CD8-positive, alpha-beta memory T cell (primary cell): ENCODE results near the gene LHB. TPM values are rescaled to one million over a fixed set of nuclear protein-coding genes. Genes with fewer than 3 reads are reported as not detected.
"Not testable (repeated sequence)": the region's sequence is repeated elsewhere in the genome, so short reads cannot be mapped to it uniquely, and the experiment has no call there.

ENCODE experiments used
- CTCF ChIA-PET: fragments of 350-600 bp; sonication (Branson Sonifier 250); formaldehyde crosslinking; loops from one replicate; lab custom pipeline; 2021; ENCODE audit warnings: antibody characterized with exemption; lab: Charles Lee
- POLR2A ChIA-PET: fragments of 350-600 bp; sonication (Branson Sonifier 250); formaldehyde crosslinking; loops from one replicate; lab custom pipeline; 2021; ENCODE audit warnings: antibody characterized with exemption; lab: Charles Lee
- DNase-seq, 5 donors: peaks; one replicate each; pipeline versions ENCODE4 v3.0.0 to v3.0.0-alpha.2; 2020 to 2022; ENCODE audit warnings: mixed read lengths in 1 of 5
- H3K27ac ChIP-seq: one replicate; pipeline ENCODE4 v1.7.0; 2013; ENCODE audit warnings: low read depth, mild to moderate bottlenecking, low read length, moderate library complexity
- H3K27me3 ChIP-seq: 2 replicates; pipeline ENCODE4 v1.7.0; 2013; ENCODE audit warnings: low read length, mild to moderate bottlenecking; ENCODE audit not compliant: insufficient read depth, poor library complexity, severe bottlenecking
- H3K36me3 ChIP-seq: 2 replicates; pipeline ENCODE4 v1.7.0; 2013; ENCODE audit warnings: mild to moderate bottlenecking, low read length, moderate library complexity; ENCODE audit not compliant: insufficient read depth
- H3K4me1 ChIP-seq: 2 replicates; pipeline ENCODE4 v1.7.0; 2013; ENCODE audit warnings: mild to moderate bottlenecking, low read length, moderate library complexity; ENCODE audit not compliant: insufficient read depth
- H3K4me3 ChIP-seq: 2 replicates; pipeline ENCODE4 v1.7.0; 2013; ENCODE audit warnings: mild to moderate bottlenecking, low read length
- H3K9me3 ChIP-seq: 2 replicates; pipeline ENCODE4 v1.7.0; 2013; ENCODE audit warnings: mild to moderate bottlenecking, low read length
- H3K27ac Mint-ChIP-seq, 8 donors: one replicate each; pipeline ENCODE4 v1.8.0; 2020 to 2021; ENCODE audit warnings: mixed read lengths in 8 of 8, mild to moderate bottlenecking in 6 of 8, inconsistent platforms in 3 of 8, moderate library complexity in 3 of 8
- H3K27me3 Mint-ChIP-seq, 2 donors: one replicate each; pipeline ENCODE4 v1.8.0; 2020 to 2021; ENCODE audit warnings: mixed read lengths in 2 of 2, mild to moderate bottlenecking in 1 of 2, moderate library complexity in 1 of 2
- H3K36me3 Mint-ChIP-seq, 3 donors: one replicate each; pipeline ENCODE4 v1.8.0; 2020 to 2021; ENCODE audit warnings: mixed read lengths in 3 of 3, inconsistent platforms in 1 of 3, mild to moderate bottlenecking in 1 of 3
- H3K4me1 Mint-ChIP-seq, 3 donors: one replicate each; pipeline ENCODE4 v1.8.0; 2020 to 2021; ENCODE audit warnings: mixed read lengths in 3 of 3, inconsistent platforms in 1 of 3, mild to moderate bottlenecking in 1 of 3
- H3K4me3 Mint-ChIP-seq, 7 donors: one replicate each; pipeline ENCODE4 v1.8.0; 2020 to 2021; ENCODE audit warnings: mixed read lengths in 7 of 7, mild to moderate bottlenecking in 6 of 7, moderate library complexity in 4 of 7, inconsistent platforms in 2 of 7
- H3K9me3 Mint-ChIP-seq, 5 donors: one replicate each; pipeline ENCODE4 v1.8.0; 2020 to 2022; ENCODE audit warnings: mixed read lengths in 5 of 5, mild to moderate bottlenecking in 3 of 5, moderate library complexity in 2 of 5, inconsistent platforms in 1 of 5
- polyA plus RNA-seq: library from polyadenylated mRNA; unstranded; fragments of 300-500 nt; fragmentation: Illumina TruSeq; gene quantifications from one replicate; pipeline ENCODE4 v1.2.3, GENCODE V29; 2021
- total RNA-seq, 2 experiments: library from RNA; stranded (reverse); gene quantifications; one replicate each; pipeline ENCODE4 v1.2.3, GENCODE V29; 2021

The LHB gene
- total and polyA plus RNA-seq, 3 experiments from 2014 or later, result not detected

DNA sequence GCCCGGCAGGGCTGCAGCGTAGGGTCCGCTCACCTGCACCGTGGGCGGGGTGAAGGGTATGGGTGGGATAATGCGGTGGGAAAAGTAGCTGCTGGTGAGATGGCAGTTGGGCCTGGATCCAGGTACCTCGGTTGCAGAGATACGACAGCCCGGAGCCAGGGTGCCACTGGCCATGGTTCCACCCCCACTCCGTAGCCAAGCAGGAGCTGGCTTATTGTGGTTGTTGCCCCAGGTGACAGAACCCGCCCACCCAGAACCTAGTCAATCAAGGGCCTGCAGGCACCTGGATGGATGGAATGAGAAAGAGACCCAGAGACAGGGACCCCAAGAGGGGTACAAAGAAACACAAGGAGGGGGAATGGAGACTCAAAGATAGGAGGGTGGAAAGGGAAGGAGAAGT, 3.5 kb upstream of the LHB start:
- H3K27me3 ChIP-seq, result no peaks in the 10 kb centered on the region
- H3K4me3 ChIP-seq, result no peak overlapping the region
- peak overlapping the region in 2 of 8 donors; percentile 40 to 68 for H3K27ac Mint-ChIP-seq
- peaks cover 6% of the 10 kb centered on the region for H3K4me1 ChIP-seq
- DNase-seq, result no peak
- H3K9me3 ChIP-seq, result no peaks in the 10 kb centered on the region
- H3K36me3 ChIP-seq, result no peaks in the 10 kb centered on the region
- H3K27ac ChIP-seq, result no peak overlapping the region
- POLR2A ChIA-PET, result interaction anchor here (0.8 kb wide), 1 partner anchor 27 kb away, joined by 4 read pairs; the partner anchor contains the start of genes GYS1 and RUVBL2
- H3K27me3 Mint-ChIP-seq, result peaks cover 0 to 3% of the 10 kb centered on the region in 2 donors
- H3K4me1 Mint-ChIP-seq, result peaks cover 21 to 42% (median 23%) of the 10 kb centered on the region in 3 donors
- H3K9me3 Mint-ChIP-seq, result no peaks in the 10 kb centered on the region
- peak overlapping the region in 5 of 7 donors; percentile 46 to 90 (median 57) for H3K4me3 Mint-ChIP-seq
- CTCF ChIA-PET, result no interaction called here
- peaks cover 0 to 3% (median 0%) of the 10 kb centered on the region in 3 donors for H3K36me3 Mint-ChIP-seq

DNA sequence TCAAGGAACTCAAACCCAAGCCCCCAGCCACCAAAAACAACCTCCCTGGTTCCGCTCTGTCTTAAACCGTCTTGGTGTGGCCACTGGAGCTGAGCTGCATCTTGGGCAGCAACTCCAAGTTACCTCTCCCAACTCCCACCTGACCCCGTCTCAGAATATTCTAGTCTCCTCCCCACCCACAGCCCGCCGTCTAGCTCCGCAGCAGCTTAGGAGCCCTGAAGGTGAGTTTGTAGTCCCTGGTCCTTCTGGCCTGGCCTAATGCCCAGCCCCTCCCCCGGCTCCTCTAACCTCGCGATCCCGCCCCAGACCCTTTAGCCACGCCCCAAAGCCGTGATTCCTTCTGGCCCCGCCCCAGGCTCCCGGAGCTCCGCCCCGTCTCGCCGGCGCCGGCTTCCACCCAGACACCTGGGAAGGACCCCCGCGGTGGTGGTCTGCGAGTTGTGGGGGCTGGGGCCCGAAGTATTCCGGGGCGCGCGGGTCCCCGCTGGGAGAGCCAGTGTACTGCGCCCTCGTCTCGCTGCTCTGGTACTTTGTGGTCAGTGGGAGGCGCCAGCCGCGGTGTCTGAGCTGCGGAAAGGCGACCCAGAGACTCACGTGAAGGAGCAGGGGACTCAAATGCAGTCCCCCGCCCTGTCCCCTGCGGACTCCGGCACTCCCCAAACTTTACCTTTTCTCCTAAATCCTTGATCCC, 2.5 kb upstream of the LHB start:
- DNase-seq, result peak; percentile 47 to 74 (median 61)
- Histone ChIP-seq H3K27me3 (no peaks in the 10 kb centered on the region), H3K36me3 (no peaks in the 10 kb centered on the region), H3K27ac (no peak overlapping the region), H3K4me3 (peak overlapping the region; percentile 61), H3K4me1 (peaks cover 6% of the 10 kb centered on the region), H3K9me3 (no peaks in the 10 kb centered on the region)
- ChIA-PET CTCF (interaction anchor here (0.7 to 3.4 kb wide), 5 partner anchors 20 to 87 kb away, joined by 3 to 25 read pairs (median 10); partner anchors contain the start of genes GYS1 and RUVBL2), POLR2A (interaction anchor here (0.8 to 1.6 kb wide), 2 partner anchors 26 kb away, joined by 4 to 10 read pairs; partner anchors contain the start of genes GYS1 and RUVBL2)
- Mint-ChIP-seq H3K4me1 (peaks cover 21 to 42% (median 23%) of the 10 kb centered on the region in 3 donors), H3K9me3 (no peaks in the 10 kb centered on the region), H3K36me3 (peaks cover 0 to 7% (median 0%) of the 10 kb centered on the region in 3 donors), H3K27ac (peak overlapping the region in 6 of 8 donors; percentile 40 to 93 (median 84)), H3K4me3 (peak overlapping the region; percentile 77 to 94 (median 89)), H3K27me3 (no peaks in the 10 kb centered on the region)

GRCh38 chr19:49018388-49019241, 1.7 kb upstream of the LHB start:
- Mint-ChIP-seq H3K4me3 (peak overlapping the region; percentile 77 to 94 (median 89)), H3K4me1 (peaks cover 21 to 42% (median 23%) of the 10 kb centered on the region in 3 donors), H3K36me3 (peaks cover 0 to 14% (median 0%) of the 10 kb centered on the region in 3 donors), H3K27ac (peak overlapping the region in 6 of 8 donors; percentile 40 to 93 (median 84))
- POLR2A ChIA-PET, result interaction anchor here (1.2 to 1.6 kb wide), 2 partner anchors 25 to 452 kb away, joined by 3 to 10 read pairs; partner anchors contain the start of genes GYS1 and RUVBL2
- not testable (repeated sequence) for H3K4me1 ChIP-seq, H3K36me3 ChIP-seq, H3K9me3 ChIP-seq, H3K27me3 Mint-ChIP-seq, H3K27ac ChIP-seq, H3K9me3 Mint-ChIP-seq, H3K27me3 ChIP-seq
- CTCF ChIA-PET, result interaction anchor here (0.7 to 3.4 kb wide), 8 partner anchors 10 to 88 kb away, joined by 3 to 25 read pairs (median 6); partner anchors contain the start of genes FTL, GYS1 and RUVBL2
- peak overlapping the region; percentile 61 for H3K4me3 ChIP-seq
- DNase-seq, result peak in 3 of 5 donors; percentile 16 to 36 (median 29)

GRCh38 chr19:49017666-49018351, 918 bp upstream of the LHB start:
- POLR2A ChIA-PET, result interaction anchor here (0.5 to 1.6 kb wide), 4 partner anchors 24 to 749 kb away, joined by 3 to 10 read pairs (median 3); partner anchors contain the start of genes AP2A1, GYS1 and RUVBL2
- CTCF ChIA-PET, result interaction anchor here (0.8 to 3.4 kb wide), 7 partner anchors 9 to 52 kb away, joined by 3 to 25 read pairs (median 10); partner anchors contain the start of genes FTL, GYS1 and RUVBL2
- peak overlapping the region; percentile 77 to 94 (median 89) for H3K4me3 Mint-ChIP-seq

DNA sequence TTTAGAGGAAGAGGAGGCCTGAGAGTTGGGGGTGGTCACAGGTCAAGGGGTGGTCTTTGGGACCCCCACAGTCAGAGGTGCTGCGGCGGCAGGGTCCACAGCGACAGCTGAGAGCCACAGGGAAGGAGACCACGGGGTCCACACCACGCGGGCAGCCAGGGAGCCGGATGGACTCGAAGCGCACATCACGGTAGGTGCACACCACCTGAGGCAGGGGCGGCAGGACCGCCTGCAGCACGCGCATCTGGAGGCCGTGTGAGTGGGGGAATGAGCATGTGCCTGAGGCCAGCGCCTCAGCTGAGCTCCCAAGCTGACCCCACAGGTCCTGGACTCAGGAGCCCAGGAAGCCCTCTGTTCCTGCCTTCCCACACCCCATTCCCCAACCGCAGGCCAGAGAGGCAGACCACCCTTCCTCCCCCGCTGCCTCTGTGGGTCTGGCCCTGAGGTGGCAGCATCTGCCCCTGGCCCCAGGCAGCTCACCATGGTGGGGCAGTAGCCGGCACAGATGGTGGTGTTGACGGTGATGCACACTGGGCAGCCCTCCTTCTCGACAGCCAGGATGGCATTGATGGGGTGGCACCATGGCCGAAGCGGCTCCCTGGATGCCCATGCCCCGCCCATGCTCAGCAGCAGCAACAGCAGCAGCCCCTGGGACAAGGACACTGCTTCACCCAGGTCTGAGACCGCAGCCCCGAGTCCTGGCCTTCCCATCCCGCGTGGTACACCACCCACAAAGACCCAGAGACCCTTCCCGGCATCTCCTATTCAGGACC, 638 bp downstream of the LHB start:
- peaks cover 0 to 28% (median 0%) of the 10 kb centered on the region in 3 donors for H3K36me3 Mint-ChIP-seq
- H3K4me1 Mint-ChIP-seq, result peaks cover 18 to 39% (median 22%) of the 10 kb centered on the region in 3 donors
- no peaks in the 10 kb centered on the region for H3K9me3 Mint-ChIP-seq
- peak overlapping the region in 3 of 7 donors; percentile 9 to 32 (median 28) for H3K4me3 Mint-ChIP-seq
- POLR2A ChIA-PET, result no interaction called here
- peak overlapping the region in 1 of 8 donors; percentile 78 for H3K27ac Mint-ChIP-seq
- Histone ChIP-seq H3K36me3 (no peaks in the 10 kb centered on the region), H3K4me1 (peaks cover 6% of the 10 kb centered on the region), H3K27me3 (no peaks in the 10 kb centered on the region), H3K4me3 (no peak overlapping the region), H3K27ac (no peak overlapping the region), H3K9me3 (no peaks in the 10 kb centered on the region)
- no peaks in the 10 kb centered on the region for H3K27me3 Mint-ChIP-seq
- CTCF ChIA-PET, result interaction anchor here (1.2 kb wide), 1 partner anchor 23 kb away, joined by 3 read pairs; the partner anchor contains the start of genes GYS1 and RUVBL2
- DNase-seq, result no peak

More at GRCh38 chr19:49017666-49018351, 918 bp upstream of the LHB start:
- peaks cover 6% of the 10 kb centered on the region for H3K4me1 ChIP-seq
- H3K27me3 ChIP-seq, result no peaks in the 10 kb centered on the region
- H3K9me3 ChIP-seq, result no peaks in the 10 kb centered on the region
- no peaks in the 10 kb centered on the region for H3K36me3 ChIP-seq
- peaks cover 21 to 42% (median 23%) of the 10 kb centered on the region in 3 donors for H3K4me1 Mint-ChIP-seq
- H3K27me3 Mint-ChIP-seq, result no peaks in the 10 kb centered on the region
- no peaks in the 10 kb centered on the region for H3K9me3 Mint-ChIP-seq
- H3K27ac Mint-ChIP-seq, result peak overlapping the region in 7 of 8 donors; percentile 17 to 92 (median 68)
- H3K36me3 Mint-ChIP-seq, result peaks cover 0 to 16% (median 0%) of the 10 kb centered on the region in 3 donors
- DNase-seq, result peak; percentile 54 to 80 (median 65)
- H3K4me3 ChIP-seq, result peak overlapping the region; percentile 61
- H3K27ac ChIP-seq, result no peak overlapping the region

DNA sequence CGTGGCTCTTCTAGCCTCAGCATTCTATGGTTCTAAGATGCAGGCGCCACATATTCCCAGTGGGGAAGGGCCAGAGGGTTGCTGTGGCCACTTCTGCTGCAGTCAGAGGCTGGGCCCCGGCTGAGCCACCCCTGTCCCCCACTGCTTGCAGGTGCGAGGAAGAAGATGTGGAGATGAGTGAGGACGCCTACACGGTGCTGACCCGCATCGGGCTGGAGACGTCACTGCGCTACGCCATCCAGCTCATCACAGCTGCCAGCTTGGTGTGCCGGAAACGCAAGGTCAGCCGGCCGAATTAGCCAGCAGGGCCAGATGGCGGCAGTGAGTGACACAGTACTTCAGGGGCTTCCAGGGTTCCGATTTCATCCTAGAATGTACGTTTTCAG, 2.0 kb downstream of the LHB start:
- POLR2A ChIA-PET, result no interaction called here
- CTCF ChIA-PET, result no interaction called here

More for the DNA sequence above, 2.0 kb downstream of the LHB start:
- H3K27me3 ChIP-seq, result no peaks in the 10 kb centered on the region
- no peaks in the 10 kb centered on the region for H3K9me3 ChIP-seq
- Mint-ChIP-seq H3K4me1 (peaks cover 11 to 25% (median 12%) of the 10 kb centered on the region in 3 donors), H3K36me3 (peaks cover 0 to 40% (median 2%) of the 10 kb centered on the region in 3 donors), H3K9me3 (no peaks in the 10 kb centered on the region), H3K27ac (no peak overlapping the region), H3K27me3 (no peaks in the 10 kb centered on the region), H3K4me3 (no peak overlapping the region)
- H3K27ac ChIP-seq, result no peak overlapping the region
- H3K4me1 ChIP-seq, result peaks cover 6% of the 10 kb centered on the region
- no peaks in the 10 kb centered on the region for H3K36me3 ChIP-seq
- DNase-seq, result no peak
- H3K4me3 ChIP-seq, result no peak overlapping the region
